K562 (cell line): ENCODE results near the gene PYGM. TPM values are rescaled to one million over a fixed set of nuclear protein-coding genes. Genes with fewer than 3 reads are reported as not detected.

Experiments used
- CHD2 ChIP-seq: IDR thresholded peaks from 2 replicates; pipeline ENCODE4 v1.6.1; 2011; ENCODE audit warnings: low read depth, low read length
- ETS2 ChIP-seq: IDR thresholded peaks from 2 replicates; pipeline ENCODE4 v1.6.1; 2016; ENCODE audit warnings: borderline replicate concordance, missing genetic modification characterization, mild to moderate bottlenecking, moderate library complexity, missing compliant biosample characterization; ENCODE audit not compliant: poor library complexity, severe bottlenecking
- HLTF ChIP-seq: fragments of 450-650 bp; IDR thresholded peaks from 2 replicates; pipeline ENCODE4 v1.6.1; 2016
- KDM4B ChIP-seq, 2 experiments: fragments of 450-650 bp in 1 of 2; sonication (generic) in 1 of 2; IDR thresholded peaks; 2 replicates each; pipeline ENCODE4 v1.6.1; 2016 to 2017; ENCODE audit warnings: borderline replicate concordance in 2 of 2, antibody characterized with exemption in 1 of 2, low read depth in 1 of 2, mild to moderate bottlenecking in 1 of 2
- NR2C1 ChIP-seq, 2 experiments: fragments of 450-650 bp; IDR thresholded peaks; 2 replicates each; pipeline ENCODE4 v1.6.1; 2017; ENCODE audit warnings: mild to moderate bottlenecking in 2 of 2, antibody characterized with exemption in 1 of 2, inconsistent platforms in 1 of 2, missing compliant biosample characterization in 1 of 2, missing genetic modification characterization in 1 of 2
- PHF8 ChIP-seq: fragments of 200-600 bp; sonication (generic); IDR thresholded peaks from 2 replicates; pipeline ENCODE4 v1.6.1; 2012; ENCODE audit warnings: mixed run types, mild to moderate bottlenecking, inconsistent platforms, low read length, moderate library complexity, borderline replicate concordance
- ZBTB17 ChIP-seq: fragments of 450-650 bp; formaldehyde crosslinking; IDR thresholded peaks from 2 replicates; pipeline ENCODE4 v1.4.0; 2020; ENCODE audit warnings: mild to moderate bottlenecking
- ZBTB8A ChIP-seq: fragments of 450-650 bp; IDR thresholded peaks from 2 replicates; pipeline ENCODE4 v1.6.1; 2018; ENCODE audit warnings: mild to moderate bottlenecking, moderate library complexity; ENCODE audit not compliant: partially characterized antibody
- polyA plus RNA-seq, 8 experiments: library from polyadenylated mRNA; depleted of rRNA in 4 of 8; stranded (reverse) in 5 of 8; unstranded in 3 of 8; fragments of >200 nt; fragmentation: Nextera tagmentation in 2 of 8; fragmentation: Illumina TruSeq in 1 of 8; extraction: Ambion mirVana in 2 of 8; extraction: Trizol in 1 of 8; gene quantifications; 2 replicates each; pipeline versions ENCODE4 v1.2.1 to v1.2.3, GENCODE V29; 2011 to 2014; ENCODE audit warnings: inconsistent platforms in 1 of 8, missing spikeins in 1 of 8
- total RNA-seq, 7 experiments: library from RNA; depleted of rRNA in 6 of 7; stranded (reverse); fragments of >200 nt in 6 of 7; fragmentation: Illumina TruSeq in 2 of 7; extraction: Trizol in 2 of 7; gene quantifications; 2 replicates each; pipeline versions ENCODE4 v1.2.1 to v1.2.3, GENCODE V29; 2011 to 2021; ENCODE audit warnings: low replicate concordance in 1 of 7
- TF ChIP-seq, protein P1 (sequence below): sonication (generic); formaldehyde crosslinking; IDR thresholded peaks from 2 replicates; pipeline ENCODE4 v1.9.0; 2022; ENCODE audit warnings: mild to moderate bottlenecking, missing genetic modification reagents
- TF ChIP-seq, protein P2 (sequence below), 3 experiments: fragments of 200-800 bp in 1 of 3; fragments of 250-450 bp in 1 of 3; fragments of 450-650 bp in 1 of 3; sonication (Bioruptor Pico) in 1 of 3; sonication (Bioruptor generic) in 1 of 3; formaldehyde crosslinking in 1 of 3; IDR thresholded peaks; 2 replicates each; pipeline versions ENCODE4 v1.6.1 to v1.8.0; 2016 to 2022; ENCODE audit warnings: mild to moderate bottlenecking in 2 of 3, missing genetic modification characterization in 2 of 3, missing compliant biosample characterization in 1 of 3, moderate library complexity in 1 of 3

PYGM gene
- total and polyA plus RNA-seq, 9 of the 15 experiments (the other 6 are each of a cell fraction or from before 2014, with no cell fraction given) = 0.07 to 1.5 (median 0.68) TPM

DNA sequence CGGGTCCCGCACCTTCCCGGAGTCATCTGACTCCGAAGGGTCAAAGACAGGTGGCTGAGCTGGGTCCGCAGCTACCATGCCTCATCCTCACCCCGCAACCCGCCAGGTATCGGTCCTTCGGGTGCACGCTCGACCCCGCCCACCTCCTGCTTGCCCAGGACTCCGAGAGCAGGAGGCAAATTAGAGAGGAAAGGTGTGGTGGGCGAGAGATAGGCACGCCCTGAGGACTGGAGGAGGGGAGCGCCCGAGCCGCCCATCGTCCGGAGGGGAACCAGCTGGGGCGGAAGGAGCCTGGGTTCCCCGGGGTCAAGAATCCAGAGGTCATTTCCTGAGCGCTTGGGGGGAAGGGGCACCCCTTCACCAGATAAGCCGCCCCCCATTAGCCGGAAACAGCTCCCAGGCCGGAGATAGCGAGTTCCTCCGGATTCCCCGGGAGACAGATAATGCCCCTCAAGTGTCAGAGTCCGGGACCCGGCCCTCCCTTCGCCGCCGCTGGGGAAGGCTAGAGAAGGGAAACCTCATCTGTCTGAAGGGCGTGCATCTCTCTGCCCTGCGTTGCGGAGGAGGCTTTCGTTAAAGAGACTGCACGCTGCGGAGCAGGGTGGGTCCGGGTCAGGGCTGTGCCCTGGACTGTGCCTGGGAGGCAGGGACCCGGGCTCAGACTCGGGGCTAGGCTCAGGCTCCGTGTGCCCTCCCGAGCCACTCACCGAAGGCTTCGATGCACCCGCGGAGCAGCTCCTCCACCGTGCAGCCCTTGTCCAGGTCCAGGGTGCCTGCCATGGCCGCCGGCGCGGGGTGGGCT lies 17.5 kb downstream of the PYGM start (continued):
- TF ChIP-seq NR2C1 (IDR thresholded peaks at IDR 0.05) (peak; percentile 18; the same call in 1 of the 2 replicates), NR2C1 (tag; IDR thresholded peaks at IDR 0.05) (0 out of 2 replicates have a peak, but pooled peaks have one; percentile 28), CHD2 (no peak), PHF8 (peak; percentile 27; the same call in 1 of the 2 replicates), KDM4B (IDR thresholded peaks at IDR 0.05; ENCODE audit: borderline replicate concordance in 2 of 2, low read depth in 1 of 2) (peak in 1 of 2 experiments; percentile 34; a peak in 1 of 4 replicates), HLTF (no peak), ZBTB8A (no peak), ZBTB17 (CRISPR knock-in tag) (peak; percentile 74), ETS2 (tag) (no peak)
- TF ChIP-seq, protein P1, sequence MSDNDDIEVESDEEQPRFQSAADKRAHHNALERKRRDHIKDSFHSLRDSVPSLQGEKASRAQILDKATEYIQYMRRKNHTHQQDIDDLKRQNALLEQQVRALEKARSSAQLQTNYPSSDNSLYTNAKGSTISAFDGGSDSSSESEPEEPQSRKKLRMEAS (CRISPR knock-in tag) = peak; percentile 4; the same call in 1 of the 2 replicates
- TF ChIP-seq, protein P2, sequence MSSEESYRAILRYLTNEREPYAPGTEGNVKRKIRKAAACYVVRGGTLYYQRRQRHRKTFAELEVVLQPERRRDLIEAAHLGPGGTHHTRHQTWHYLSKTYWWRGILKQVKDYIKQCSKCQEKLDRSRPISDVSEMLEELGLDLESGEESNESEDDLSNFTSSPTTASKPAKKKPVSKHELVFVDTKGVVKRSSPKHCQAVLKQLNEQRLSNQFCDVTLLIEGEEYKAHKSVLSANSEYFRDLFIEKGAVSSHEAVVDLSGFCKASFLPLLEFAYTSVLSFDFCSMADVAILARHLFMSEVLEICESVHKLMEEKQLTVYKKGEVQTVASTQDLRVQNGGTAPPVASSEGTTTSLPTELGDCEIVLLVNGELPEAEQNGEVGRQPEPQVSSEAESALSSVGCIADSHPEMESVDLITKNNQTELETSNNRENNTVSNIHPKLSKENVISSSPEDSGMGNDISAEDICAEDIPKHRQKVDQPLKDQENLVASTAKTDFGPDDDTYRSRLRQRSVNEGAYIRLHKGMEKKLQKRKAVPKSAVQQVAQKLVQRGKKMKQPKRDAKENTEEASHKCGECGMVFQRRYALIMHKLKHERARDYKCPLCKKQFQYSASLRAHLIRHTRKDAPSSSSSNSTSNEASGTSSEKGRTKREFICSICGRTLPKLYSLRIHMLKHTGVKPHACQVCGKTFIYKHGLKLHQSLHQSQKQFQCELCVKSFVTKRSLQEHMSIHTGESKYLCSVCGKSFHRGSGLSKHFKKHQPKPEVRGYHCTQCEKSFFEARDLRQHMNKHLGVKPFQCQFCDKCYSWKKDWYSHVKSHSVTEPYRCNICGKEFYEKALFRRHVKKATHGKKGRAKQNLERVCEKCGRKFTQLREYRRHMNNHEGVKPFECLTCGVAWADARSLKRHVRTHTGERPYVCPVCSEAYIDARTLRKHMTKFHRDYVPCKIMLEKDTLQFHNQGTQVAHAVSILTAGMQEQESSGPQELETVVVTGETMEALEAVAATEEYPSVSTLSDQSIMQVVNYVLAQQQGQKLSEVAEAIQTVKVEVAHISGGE (CRISPR knock-in tag; IDR thresholded peaks at IDR 0.05) = peak in 1 of 3 experiments; percentile 65; a peak in 2 of 6 replicates
